HG02981 (cell line): ENCODE results near the gene HBP1.
"Not testable (repeated sequence)": the region's sequence is repeated elsewhere in the genome, so short reads cannot be mapped to it uniquely, and the experiment has no call there.

Experiments
- ATAC-seq: cut with Tn5 transposase; IDR thresholded peaks from one replicate; pipeline ENCODE4 v1.9.1; 2021; ENCODE audit warnings: mild to moderate bottlenecking, moderate library complexity; ENCODE audit not compliant: unreplicated experiment

Gene HBP1

DNA sequence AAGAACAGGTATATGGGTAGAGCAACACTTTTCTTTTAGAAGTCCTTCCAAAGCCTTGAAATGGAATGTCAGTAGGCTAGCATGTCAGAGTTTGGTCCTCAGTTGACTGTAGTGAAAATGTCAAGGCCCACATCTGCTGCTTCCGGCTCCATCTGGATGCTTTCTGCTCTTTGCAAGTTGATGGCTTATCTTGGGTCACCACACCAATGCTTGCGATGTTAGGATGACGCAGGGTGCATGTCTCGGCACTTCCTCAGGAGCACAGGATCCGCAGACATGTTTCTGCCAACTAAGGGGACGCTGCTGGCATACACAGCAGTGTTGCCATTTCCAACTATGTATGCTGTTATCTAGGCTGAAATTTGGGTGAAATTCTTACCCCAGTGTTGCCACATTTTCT is 14.0 kb upstream of the HBP1 start:
- no peak for ATAC-seq

DNA sequence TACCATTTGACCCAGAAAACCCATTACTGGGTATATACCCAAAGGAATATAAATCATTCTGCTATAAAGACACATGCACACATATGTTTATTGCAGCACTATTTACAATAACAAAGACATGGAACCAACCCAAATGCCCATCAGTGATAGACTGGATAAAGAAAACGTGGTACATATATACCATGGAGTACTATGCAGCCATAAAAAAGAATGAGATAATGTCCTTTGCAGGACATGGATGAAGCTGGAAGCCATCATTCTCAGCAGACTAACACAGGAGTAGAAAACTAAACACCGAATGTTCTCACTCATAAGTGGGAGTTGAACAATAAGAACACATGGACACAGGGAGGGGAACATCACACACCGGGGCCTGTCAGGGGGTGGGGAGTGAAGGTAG is 13.1 kb upstream of the HBP1 start:
- not testable (repeated sequence) for ATAC-seq

DNA sequence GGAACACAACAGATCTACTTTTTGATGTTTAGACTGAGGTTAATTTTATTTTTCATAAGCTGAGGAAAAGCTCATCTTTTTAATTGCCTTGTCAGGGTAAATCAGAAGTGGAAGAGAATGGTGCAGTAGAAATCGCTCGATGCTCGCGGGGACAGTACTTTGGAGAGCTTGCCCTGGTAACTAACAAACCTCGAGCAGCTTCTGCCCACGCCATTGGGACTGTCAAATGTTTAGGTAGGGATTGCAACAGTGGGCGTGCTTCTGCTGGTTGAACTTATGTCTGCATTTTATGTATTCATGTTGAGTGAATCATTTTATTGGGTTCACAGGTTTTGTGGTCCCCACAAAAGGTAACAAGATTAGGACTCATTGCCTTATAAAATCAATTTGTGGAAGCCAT is 11.7 kb upstream of the HBP1 start:
- no peak for ATAC-seq

DNA sequence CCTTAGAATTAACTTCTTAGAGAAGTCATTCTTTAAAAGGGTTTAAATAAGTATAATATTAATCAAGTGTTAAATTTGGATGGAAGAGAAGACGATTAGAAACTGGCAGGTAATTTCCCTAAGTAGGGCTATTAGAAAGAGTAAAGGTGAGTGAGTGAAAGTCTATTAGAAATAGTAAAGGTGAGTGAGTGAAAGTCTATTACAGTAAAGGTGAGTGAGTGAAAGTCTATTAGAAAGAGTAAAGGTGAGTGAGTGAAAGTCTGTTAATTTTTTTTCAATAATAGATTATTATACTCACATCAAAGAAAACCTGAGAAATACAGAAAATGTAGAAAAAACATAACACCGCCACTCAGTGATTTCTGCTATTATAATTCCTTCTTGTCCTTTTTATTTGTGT is 10.8 kb upstream of the HBP1 start:
- no peak for ATAC-seq

DNA sequence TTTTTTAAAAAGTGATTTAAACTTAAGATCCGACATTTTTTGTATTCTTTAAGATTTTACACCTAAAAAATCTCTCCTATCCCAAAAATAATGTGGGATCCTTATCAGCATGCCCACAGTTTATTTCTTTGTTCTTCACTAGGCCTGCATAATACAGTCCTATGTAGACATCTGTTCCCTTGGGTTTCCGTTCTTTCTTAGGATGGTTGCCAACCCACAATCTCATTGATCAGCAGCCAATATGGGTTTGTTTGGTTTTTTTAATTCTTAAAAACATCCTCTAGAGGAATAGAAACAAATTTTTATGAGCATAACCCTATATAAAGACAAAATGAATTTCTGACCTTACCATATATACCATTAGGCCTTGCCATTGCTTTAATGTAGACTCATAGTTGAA is 8.4 kb upstream of the HBP1 start:
- no peak for ATAC-seq

DNA sequence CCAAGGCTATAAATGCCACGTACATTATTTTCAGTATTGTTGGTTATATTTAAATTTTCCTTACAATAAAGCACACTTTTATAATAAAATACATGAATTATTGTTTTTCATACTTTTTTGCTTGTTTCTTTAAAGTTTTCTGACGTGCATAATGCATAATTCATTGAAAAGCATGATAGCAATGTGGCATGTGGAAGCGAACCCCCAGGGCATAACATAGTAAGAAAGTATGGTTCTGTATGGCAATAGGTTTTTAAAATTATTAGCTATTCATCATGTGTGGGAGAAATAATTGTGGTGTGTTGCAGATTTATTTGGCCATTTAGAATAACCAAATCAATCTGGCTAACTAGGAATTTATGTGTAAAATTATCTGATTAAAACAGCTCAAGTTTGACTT is 7.4 kb upstream of the HBP1 start:
- ATAC-seq, result no peak

DNA sequence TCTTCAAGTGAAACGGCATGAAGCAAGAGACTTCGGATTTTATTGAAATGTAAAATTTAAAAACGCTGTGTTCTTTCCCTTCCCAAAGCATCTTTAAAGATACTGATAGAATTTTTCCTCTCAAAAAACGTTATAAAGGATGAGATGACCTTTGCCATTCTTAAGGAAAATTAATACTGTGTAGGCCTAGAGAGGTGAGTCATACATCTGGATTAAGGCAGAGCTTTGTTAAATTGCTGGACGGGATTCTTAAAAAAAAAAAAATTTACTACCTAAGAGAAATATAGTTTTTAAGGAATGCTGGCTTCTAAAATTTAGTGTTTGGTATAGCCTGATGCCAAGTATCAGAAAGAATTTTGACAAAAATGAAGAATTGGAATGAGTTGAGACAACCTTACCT is 6.3 kb upstream of the HBP1 start:
- no peak for ATAC-seq

DNA sequence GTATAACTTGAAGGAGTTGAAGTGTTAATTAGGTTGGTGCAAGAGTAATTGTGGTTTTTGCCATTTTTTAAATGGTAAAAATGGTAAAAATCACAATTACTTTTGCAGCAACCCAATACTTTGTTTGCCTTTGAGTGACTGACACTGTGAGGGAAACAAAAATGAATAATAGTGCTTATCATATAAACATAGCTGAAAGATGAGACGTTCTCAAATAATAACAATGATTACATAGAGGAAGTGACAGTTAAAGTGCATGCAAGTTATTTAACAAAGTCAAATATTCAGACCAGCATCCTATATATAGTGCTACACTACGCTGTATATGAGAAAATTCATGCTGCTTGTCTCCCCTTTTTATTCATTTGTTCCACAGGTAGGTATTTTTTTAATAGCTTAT is 4.7 kb upstream of the HBP1 start:
- ATAC-seq, result no peak

DNA sequence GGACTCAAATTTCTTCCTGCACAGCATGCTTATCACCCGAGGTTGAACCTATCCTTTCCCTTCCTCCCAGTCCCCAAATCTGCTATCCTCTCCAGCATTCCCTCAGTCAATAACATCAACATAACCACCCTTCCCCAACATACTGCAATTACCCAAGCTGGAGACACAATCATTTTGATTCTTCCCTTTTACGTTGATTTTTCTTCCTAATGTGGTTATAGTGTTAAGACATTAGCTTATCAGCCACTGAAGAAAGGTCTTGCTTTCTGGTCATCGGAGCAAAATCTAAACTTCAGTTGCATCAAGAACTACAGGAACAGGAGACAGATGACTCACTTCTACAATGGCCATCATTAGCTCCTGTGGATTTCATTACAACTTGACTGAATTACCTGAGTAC is 3.5 kb upstream of the HBP1 start:
- ATAC-seq, result no peak

DNA sequence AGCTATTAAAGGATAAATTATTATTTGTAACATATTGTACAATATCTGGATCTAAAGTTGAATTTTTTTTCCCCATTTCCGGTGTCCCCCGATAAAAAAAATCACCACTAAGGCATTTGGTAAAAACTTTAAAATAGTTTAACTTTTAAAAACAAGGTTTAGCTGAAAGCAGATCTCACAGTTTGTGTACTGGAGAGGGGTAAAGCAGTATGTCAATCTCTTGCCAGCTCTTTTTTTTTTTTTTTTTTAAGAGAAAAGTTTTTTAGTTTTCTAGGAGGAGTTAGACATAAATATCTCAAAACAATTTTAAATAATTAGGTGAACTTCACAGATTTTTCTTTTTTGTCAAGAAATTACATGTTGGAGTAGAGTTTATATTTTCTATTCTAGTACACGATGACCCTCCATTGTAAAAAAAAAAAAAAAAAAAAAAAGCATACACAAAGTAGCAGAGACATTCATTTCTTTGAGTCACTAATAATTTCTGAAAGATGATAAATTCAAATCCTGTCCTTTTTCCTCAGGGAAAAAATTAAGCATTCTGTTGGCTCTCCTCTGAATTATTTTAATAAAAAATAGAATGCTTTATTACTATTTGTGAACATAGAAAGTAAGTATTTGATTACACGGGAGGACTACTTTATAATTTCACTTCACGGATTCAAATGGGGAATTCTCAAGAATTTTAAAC is 1.9 kb upstream of the HBP1 start:
- ATAC-seq, result no peak

DNA sequence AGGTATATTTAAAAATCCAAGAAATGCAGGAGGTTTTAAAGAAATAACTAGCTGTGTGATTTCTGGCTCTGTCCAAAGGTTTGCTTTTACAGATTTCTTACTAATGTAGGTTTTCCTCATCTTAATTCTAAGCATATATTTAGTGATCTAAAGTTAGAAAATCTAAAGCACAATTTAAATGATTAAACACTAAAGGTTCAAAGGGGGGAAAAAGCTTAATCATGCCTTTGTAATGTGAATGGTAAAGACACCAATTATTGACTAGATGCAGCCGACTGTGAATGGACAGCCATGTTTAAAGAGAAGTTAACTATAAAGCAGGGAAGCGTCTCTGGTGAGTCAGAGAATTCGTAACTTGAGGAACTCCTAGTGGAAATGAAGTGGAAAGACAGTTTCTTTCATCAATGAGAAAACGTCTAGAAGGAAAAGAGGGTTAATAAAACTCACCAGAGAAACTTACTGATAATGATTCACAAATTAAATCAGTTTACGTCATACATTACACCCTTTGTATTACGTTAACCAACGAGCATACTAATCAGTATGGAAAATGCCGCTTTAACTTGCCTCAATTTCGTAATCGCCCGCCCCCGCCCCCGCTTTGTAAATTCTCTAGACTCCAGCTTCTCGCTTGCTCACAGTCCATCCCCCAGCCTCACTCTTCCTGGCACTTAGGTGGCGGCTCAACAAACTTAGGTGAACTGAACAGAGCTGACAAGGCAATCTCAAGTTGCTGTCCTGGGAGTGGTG is 1.1 kb upstream of the HBP1 start:
- no peak for ATAC-seq

DNA sequence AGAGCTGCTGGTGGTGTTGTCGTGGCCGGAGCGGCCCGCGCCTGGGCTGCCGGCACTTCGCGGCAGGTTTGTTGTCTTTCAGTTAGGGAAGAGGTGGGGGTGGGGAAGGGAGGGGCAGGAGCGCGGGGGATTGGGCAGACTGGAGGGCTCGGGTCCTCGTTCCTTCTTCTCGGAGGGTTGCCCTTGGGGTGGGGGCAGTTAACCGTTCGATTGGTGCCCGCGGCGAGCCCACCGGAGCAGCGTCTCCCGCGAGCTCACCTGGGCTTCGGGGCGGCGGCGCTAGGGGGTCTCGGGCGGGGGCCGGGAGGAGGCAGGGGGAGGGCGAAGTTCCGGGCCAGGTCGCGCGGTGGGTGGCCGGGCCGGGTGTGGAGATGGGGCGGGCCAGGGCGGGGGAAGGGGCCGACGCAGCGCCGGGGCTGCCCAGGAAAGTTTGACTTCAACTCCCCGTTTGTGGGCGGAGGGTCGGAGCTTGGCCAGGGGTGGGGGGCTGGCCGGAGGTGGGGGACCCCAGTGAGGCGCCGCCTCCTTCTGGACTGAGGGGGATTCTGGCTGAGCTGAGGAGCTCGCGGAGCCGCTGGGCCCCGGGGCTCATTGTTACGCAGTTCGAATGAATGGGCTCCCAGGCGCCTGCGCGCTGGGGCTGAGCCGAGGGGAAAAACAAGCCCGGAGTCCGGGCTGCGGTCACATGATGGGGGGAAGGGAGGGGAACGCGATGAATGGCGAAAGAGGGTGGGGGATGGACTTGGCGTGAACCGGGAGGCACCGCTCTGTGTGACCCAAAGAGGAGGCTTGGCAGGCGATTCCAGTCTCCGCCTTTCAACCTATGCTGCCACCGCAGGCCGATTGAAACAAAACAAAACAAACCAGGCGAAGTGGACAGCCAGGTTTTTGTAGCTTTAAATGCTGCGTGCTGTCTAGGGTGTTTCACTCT is 582 bp downstream of the HBP1 start:
- peak; percentile 22 for ATAC-seq

DNA sequence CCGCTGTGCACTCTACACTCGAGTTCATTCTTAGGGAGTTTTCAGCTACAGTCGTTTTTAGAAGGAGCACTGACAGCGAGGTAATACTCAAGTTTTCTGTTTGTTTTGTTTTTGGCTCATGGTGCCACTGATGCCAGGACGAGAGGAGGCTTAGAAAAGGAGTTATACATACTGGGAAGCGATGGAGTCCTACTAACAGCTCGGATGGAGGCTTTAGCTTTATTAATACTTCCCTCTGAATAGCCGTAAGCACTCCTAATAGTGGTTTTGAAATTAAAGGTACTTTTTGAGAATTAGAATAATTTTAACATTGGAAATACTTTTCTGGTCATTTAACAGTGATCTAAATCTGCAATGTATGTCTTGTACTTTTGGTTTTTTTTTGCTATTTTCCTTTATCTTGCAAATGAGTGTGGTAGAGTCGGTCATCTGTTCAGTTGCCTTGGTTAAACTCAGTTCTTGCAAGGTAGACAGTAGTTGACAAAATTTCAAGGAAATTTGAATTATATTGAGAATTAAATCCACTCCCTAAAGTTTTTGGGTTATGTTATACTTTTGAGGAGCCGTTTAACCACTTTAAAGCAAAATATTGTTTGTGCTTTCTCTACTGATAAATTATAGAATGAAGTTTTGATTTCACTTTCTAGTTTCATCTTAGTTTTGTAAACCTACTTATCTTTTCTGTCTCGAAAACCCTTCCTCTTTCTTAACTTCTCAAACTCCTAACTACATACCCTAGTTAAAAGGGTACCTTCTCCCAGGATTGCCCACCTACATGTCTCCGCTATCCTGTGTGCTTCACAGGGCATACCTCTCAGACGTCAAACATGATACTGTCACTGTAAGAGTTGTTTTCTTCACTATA is 1.5 kb downstream of the HBP1 start:
- ATAC-seq, result no peak

DNA sequence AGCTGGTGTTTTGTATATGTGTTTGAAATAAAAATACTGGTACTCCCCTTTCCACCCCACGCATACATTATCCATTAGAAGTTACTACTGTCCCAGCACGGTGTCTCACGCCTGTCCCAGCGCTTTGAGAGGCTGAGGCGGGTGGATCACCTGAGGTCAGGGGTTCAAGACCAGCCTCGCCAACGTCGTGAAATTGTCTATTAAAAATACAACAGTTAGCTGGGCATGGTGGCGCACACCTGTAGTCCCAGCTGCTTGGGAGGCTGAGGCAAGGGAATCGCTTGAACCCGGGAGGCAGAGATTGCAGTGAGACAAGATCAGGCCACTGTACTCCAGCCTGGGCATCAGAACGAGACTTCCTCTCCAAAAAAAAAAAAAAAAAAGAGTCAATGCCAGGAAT is 2.7 kb downstream of the HBP1 start:
- ATAC-seq, result no peak

DNA sequence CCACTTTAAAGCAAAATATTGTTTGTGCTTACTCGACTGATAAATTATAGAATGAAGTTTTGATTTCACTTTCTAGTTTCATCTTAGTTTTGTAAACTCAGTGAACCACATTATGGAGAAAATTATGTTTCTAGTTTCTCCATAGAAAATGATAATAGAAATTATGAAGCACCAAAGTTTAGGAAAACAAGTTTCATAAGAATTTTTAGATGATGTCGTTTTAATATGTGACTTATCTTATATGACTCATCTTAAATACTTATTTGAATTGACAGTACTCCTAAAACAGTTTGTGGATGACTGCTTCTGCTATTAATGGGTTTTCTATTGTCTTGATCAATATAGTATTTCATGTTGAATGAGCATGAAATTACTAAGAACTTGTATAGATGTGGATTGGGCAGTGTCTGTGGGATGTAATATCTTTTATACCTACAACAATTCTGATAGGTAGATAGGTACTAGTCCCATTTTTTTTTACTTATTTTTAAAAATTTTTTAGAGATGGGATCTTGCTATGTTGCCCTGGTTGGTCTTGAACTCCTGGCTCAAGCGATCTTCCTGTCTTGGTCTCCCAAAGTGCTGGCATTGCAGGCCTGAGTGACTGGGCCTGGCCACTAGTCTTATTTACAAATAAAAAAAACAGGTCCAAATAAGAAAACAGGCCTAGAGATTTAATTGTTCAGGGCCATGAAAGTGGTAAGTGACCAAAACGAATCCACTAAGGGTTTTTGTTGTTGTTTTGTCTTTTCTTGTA is 3.7 kb downstream of the HBP1 start:
- no peak for ATAC-seq

DNA sequence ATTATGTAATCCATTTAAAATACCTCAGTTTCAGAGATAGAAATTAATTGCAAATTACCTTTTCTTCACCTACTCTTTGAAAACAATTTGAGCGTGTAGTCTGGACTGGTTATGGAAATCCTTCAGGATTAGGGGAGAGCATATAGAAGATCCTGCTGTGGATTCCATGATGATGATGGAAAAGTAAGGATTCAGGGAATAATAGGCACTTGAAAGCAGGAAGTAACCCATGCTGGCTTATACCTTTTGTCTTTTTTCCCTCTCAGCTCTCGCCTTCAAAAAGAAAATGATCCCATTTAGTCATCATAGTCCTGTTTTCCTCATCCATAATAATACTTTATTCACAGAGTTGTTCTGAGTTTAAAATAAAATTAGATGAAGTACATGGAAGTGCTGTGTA is 4.4 kb downstream of the HBP1 start:
- ATAC-seq, result no peak

DNA sequence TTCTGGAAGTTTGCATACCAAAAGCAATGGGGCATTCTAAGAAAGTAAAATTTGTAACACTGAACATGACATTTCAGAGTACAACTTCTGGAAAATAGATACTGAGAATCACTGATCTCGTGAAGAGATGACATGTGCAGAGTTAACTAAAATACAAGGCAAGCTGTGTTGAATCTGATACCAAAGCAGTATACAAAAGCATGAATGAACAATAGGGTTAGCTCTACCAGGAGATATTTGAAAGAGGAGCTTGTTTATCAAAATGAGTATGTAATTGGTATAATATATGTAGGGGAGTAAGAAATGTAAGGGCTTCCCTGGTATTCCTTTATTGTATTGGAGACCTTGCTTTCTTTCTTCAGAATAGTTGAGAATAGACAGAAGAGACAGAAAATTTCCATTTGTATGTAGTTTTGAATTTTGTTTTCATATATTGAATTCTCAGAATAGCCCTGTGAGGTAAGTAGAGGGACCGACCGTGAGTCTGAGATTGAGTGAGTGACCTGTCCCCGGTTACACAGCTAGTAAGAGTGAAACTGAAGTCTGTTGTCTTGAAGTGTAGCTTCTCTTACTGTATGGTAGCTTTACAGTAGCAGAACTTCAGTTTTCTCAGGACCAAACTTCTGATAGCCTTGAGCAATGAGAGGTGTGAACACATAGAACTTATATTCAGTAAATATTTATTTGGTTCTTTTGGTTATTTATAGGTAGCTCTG is 5.0 kb downstream of the HBP1 start:
- ATAC-seq, result peak; percentile 39

DNA sequence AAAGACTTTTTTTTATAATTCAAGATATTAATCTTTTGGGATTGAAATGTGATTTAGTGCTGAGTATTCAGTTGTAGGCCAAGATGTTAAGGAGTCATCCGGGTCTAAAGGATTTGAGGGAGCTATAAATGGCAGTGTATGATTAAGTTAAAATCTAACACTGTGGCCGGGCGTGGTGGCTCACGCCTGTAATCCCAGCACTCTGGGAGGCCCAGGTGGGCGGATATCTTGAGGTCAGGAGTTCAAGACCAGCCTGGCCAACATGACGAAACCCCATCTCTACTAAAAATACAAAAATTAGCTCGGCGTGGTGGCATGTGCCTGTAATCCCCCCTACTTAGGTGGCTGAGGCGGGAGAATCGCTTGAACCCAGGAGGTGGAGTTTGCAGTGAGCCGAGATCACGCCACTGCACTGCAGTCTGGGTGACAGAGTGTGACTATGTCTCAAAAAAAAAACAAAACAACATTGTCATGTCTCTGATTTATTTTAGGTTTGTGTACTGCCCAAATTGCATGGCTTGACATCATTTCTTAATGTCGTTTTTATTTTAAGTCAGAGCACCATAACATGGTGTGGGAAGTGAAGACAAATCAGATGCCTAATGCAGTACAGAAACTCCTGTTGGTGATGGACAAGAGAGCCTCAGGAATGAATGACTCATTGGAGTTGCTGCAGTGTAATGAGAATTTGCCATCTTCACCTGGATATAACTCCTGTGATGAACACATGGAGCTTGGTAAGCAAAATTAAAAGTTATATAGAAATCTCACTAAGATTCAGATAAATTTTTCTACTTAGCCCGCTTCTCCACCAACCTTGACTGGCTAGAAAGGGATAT is 10.7 kb downstream of the HBP1 start:
- no peak for ATAC-seq

DNA sequence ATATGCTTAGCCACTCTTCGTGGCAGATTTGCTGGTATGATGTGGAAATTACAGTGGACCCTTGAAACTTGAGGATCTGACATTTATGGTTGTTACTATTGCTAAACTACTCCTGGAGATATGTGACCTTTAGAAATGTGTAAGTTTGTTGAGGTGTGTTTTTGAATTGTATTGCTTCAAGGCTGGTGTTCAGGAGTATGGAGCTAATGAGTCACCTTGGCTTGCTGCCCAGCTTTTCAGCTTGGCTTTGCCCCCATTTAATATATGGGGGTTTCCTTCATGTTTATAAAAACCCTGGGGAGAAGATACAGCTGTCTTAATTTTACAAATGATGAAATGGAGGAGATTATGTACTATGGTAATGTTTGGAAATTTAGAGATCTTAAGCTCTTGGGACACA is 11.6 kb downstream of the HBP1 start:
- ATAC-seq, result no peak
